Right lobe of liver (tissue), 4 donors: ENCODE measurements around the gene SIK3.

Experiments used
- POLR2A ChIP-seq: fragments of 450-650 bp; IDR thresholded peaks from one replicate; pipeline ENCODE4 v1.6.1; 2017; ENCODE audit warnings: antibody characterized with exemption, mild to moderate bottlenecking
- TF ChIP-seq, protein P1 (sequence below), 4 donors: fragments of 200-600 bp in 3 of 4; fragments of 450-650 bp in 1 of 4; IDR thresholded peaks; one replicate each; pipeline versions ENCODE4 v1.5.1 to v1.8.0; 2016 to 2022; ENCODE audit warnings: antibody characterized with exemption in 4 of 4, mild to moderate bottlenecking in 2 of 4
- donor health status: DM: no; HTN: no; CAD: no.
- donor health status: DM: no; HTN: no; CAD: no.
- donor health status: DM: no; HTN: yes; CAD: no.

DNA sequence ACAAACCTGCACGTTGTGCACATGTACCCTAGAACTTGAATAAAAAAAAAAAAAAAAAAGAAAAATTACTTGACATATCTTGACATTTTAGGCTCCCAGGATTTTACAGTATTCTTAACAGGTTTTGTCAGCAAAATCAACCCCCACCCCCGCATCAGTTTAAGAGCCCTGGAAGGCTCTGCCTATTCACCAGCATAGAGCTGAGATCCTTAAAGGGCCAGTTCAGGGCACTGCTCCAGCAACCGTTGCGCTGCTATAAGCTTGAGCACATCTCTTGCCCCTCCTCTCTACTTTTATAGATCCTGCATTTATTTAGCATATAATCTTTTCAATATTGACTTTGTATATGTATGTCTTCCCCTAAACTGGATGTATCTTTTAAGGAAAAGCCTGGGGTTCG is 45.2 kb upstream of the SIK3 start:
- TF ChIP-seq, protein P1, sequence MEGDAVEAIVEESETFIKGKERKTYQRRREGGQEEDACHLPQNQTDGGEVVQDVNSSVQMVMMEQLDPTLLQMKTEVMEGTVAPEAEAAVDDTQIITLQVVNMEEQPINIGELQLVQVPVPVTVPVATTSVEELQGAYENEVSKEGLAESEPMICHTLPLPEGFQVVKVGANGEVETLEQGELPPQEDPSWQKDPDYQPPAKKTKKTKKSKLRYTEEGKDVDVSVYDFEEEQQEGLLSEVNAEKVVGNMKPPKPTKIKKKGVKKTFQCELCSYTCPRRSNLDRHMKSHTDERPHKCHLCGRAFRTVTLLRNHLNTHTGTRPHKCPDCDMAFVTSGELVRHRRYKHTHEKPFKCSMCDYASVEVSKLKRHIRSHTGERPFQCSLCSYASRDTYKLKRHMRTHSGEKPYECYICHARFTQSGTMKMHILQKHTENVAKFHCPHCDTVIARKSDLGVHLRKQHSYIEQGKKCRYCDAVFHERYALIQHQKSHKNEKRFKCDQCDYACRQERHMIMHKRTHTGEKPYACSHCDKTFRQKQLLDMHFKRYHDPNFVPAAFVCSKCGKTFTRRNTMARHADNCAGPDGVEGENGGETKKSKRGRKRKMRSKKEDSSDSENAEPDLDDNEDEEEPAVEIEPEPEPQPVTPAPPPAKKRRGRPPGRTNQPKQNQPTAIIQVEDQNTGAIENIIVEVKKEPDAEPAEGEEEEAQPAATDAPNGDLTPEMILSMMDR (IDR thresholded peaks at IDR 0.05), result no peak
- no peak for TF ChIP-seq POLR2A
